ENCODE results near the gene RPL36AL. TPM values are rescaled to one million over a fixed set of nuclear protein-coding genes. Genes with fewer than 3 reads are reported as not detected.
A peak's percentile ranks its signal among the peaks of the same experiment; 100 is the strongest.

Gene RPL36AL
- polyA plus RNA-seq, 1 donor (not counting 4 experiments of a cell fraction or from before 2014, with no cell fraction given) = 327 TPM

DNA sequence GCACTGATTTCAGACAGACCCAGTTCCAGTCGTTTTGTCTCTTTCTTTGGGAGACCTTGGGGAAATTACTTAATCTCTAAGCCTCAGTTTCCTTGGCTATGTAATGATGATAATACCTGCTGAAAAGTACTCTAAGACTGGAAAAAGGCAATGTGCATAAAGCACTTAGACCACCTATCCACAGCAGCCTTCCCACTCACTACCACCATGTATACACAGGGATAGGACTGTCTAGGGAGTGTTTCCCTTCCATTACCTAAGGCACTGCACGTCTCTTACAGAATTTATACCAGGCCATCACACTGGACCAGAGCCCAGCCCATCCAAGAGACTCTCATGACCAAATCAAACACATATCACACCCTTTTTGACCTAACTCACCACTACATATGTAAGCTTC, 40.6 kb downstream of the RPL36AL start:
- peak overlapping the region; percentile 10 for H3K27ac ChIP-seq (ENCODE audit: control insufficient read depth, insufficient read depth, low read length)
- H3K9me1 ChIP-seq (ENCODE audit: control insufficient read depth, extremely low read depth, insufficient read depth, low read length) = no peaks in the 10 kb centered on the region
- no peaks in the 10 kb centered on the region for H3K27me3 ChIP-seq (ENCODE audit: control insufficient read depth, extremely low read depth, insufficient read depth, low read length)
- TF ChIP-seq EZH2 (IDR thresholded peaks at IDR 0.05; ENCODE audit: low read length) (no peak), CTCF (optimal IDR thresholded peaks at IDR 0.05 in 1 of 3, IDR thresholded peaks at IDR 0.05 in 1 of 3, conservative IDR thresholded peaks at IDR 0.05 in 1 of 3; ENCODE audit: extremely low read depth in 1 of 3, insufficient read depth in 2 of 3, low read length in 3 of 3) (no peak)
- no peaks in the 10 kb centered on the region for H3K9me3 ChIP-seq (ENCODE audit: control insufficient read depth, low read depth, low read length)
- no peak overlapping the region for H2AFZ ChIP-seq (ENCODE audit: control insufficient read depth, low read length)
- peaks cover 21% of the 10 kb centered on the region for H3K4me1 ChIP-seq (ENCODE audit: control insufficient read depth, extremely low read depth, insufficient read depth, low read length)
- H3K36me3 ChIP-seq (ENCODE audit: control insufficient read depth in 2 of 2, extremely low read depth in 1 of 2, insufficient read depth in 2 of 2, low read length in 2 of 2) = peaks cover 9 to 26% of the 10 kb centered on the region in 2 experiments
- no peak overlapping the region for H3K4me2 ChIP-seq (ENCODE audit: control insufficient read depth, extremely low read depth, insufficient read depth, low read depth, low read length)
- H3K9ac ChIP-seq (ENCODE audit: control insufficient read depth, extremely low read depth, insufficient read depth, low read length) = no peak overlapping the region
- FAIRE-seq (no peak), DNase-seq (ENCODE audit: low read depth, low spot score) (no peak)
- H3K79me2 ChIP-seq (ENCODE audit: control insufficient read depth, insufficient read depth, low read length) = peaks cover 46% of the 10 kb centered on the region
- H4K20me1 ChIP-seq (ENCODE audit: control insufficient read depth, extremely low read depth, insufficient read depth, low read length) = peaks cover 8% of the 10 kb centered on the region
- no peak overlapping the region for H3K4me3 ChIP-seq (ENCODE audit: control insufficient read depth in 2 of 3, extremely low read depth in 1 of 3, insufficient read depth in 2 of 3, low read depth in 1 of 3, low read length in 3 of 3)
- dilution Hi-C loops (cut with MboI; ENCODE audit: extremely low pct_ligation_motif_present, low sequenced_read_pairs) = no loop called here

- H3K36me3 ChIP-seq (ENCODE audit: control insufficient read depth in 2 of 2, extremely low read depth in 1 of 2, insufficient read depth in 2 of 2, low read length in 2 of 2) = peaks cover 4 to 24% of the 10 kb centered on the region in 2 experiments
- dilution Hi-C loops (cut with MboI; ENCODE audit: extremely low pct_ligation_motif_present, low sequenced_read_pairs) = no loop called here
- peaks cover 30% of the 10 kb centered on the region for H3K79me2 ChIP-seq (ENCODE audit: control insufficient read depth, insufficient read depth, low read length)
Measured at GRCh38 chr14:49578141-49578540, 42.3 kb downstream of the RPL36AL start.

More at GRCh38 chr14:49578141-49578540, 42.3 kb downstream of the RPL36AL start:
- TF ChIP-seq EZH2 (IDR thresholded peaks at IDR 0.05; ENCODE audit: low read length) = no peak
- TF ChIP-seq CTCF (optimal IDR thresholded peaks at IDR 0.05 in 1 of 3, IDR thresholded peaks at IDR 0.05 in 1 of 3, conservative IDR thresholded peaks at IDR 0.05 in 1 of 3; ENCODE audit: extremely low read depth in 1 of 3, insufficient read depth in 2 of 3, low read length in 3 of 3) = no peak
- no peak overlapping the region for H3K27ac ChIP-seq (ENCODE audit: control insufficient read depth, insufficient read depth, low read length)
- H3K4me2 ChIP-seq (ENCODE audit: control insufficient read depth, extremely low read depth, insufficient read depth, low read depth, low read length) = no peak overlapping the region
- peaks cover 8% of the 10 kb centered on the region for H4K20me1 ChIP-seq (ENCODE audit: control insufficient read depth, extremely low read depth, insufficient read depth, low read length)
- peaks cover 12% of the 10 kb centered on the region for H3K4me1 ChIP-seq (ENCODE audit: control insufficient read depth, extremely low read depth, insufficient read depth, low read length)
- no peaks in the 10 kb centered on the region for H3K9me1 ChIP-seq (ENCODE audit: control insufficient read depth, extremely low read depth, insufficient read depth, low read length)
- no peak for DNase-seq (ENCODE audit: low read depth, low spot score)
- FAIRE-seq = no peak
- H3K9me3 ChIP-seq (ENCODE audit: control insufficient read depth, low read depth, low read length) = no peaks in the 10 kb centered on the region
- H3K9ac ChIP-seq (ENCODE audit: control insufficient read depth, extremely low read depth, insufficient read depth, low read length) = no peak overlapping the region
- no peak overlapping the region for H2AFZ ChIP-seq (ENCODE audit: control insufficient read depth, low read length)
- H3K27me3 ChIP-seq (ENCODE audit: control insufficient read depth, extremely low read depth, insufficient read depth, low read length) = no peaks in the 10 kb centered on the region
- H3K4me3 ChIP-seq (ENCODE audit: control insufficient read depth in 2 of 3, extremely low read depth in 1 of 3, insufficient read depth in 2 of 3, low read depth in 1 of 3, low read length in 3 of 3) = no peak overlapping the region

All from keratinocyte (primary cell).